HG03565 (cell line): ENCODE measurements around the gene GAA.

Source experiments
- ATAC-seq: cut with Tn5 transposase; IDR thresholded peaks from one replicate; pipeline ENCODE4 v1.9.1; 2021; ENCODE audit warnings: mild to moderate bottlenecking, moderate library complexity; ENCODE audit not compliant: unreplicated experiment

GAA gene

GRCh38 chr17:80115159-80115558 is 13.8 kb downstream of the GAA start:
- ATAC-seq = no peak

- ATAC-seq = no peak
Measured at GRCh38 chr17:80116276-80116920, 15.0 kb downstream of the GAA start.

- ATAC-seq = no peak
Measured at GRCh38 chr17:80116921-80117380, 15.6 kb downstream of the GAA start.

- ATAC-seq = no peak
Measured at GRCh38 chr17:80117491-80118401, 16.4 kb downstream of the GAA start.

GRCh38 chr17:80118601-80119270 is 17.4 kb downstream of the GAA start:
- no peak for ATAC-seq

- ATAC-seq = no peak
Measured at GRCh38 chr17:80119271-80119791, 17.9 kb downstream of the GAA start.

GRCh38 chr17:80119839-80120238 is 18.5 kb downstream of the GAA start:
- no peak for ATAC-seq

- no peak for ATAC-seq
Measured at GRCh38 chr17:80122026-80122575, 20.7 kb downstream of the GAA start.

GRCh38 chr17:80122926-80123505 is 21.6 kb downstream of the GAA start:
- no peak for ATAC-seq

GRCh38 chr17:80123791-80124190 is 22.4 kb downstream of the GAA start:
- no peak for ATAC-seq

- no peak for ATAC-seq
Measured at GRCh38 chr17:80124351-80124981, 23.1 kb downstream of the GAA start.

GRCh38 chr17:80125656-80126448 is 24.5 kb downstream of the GAA start:
- no peak for ATAC-seq

GRCh38 chr17:80126449-80126715 is 25.0 kb downstream of the GAA start:
- ATAC-seq = no peak

- no peak for ATAC-seq
Measured at GRCh38 chr17:80129006-80129565, 27.7 kb downstream of the GAA start.

GRCh38 chr17:80130992-80131391 is 29.6 kb downstream of the GAA start:
- ATAC-seq = no peak

- ATAC-seq = no peak
Measured at GRCh38 chr17:80132906-80133625, 31.7 kb downstream of the GAA start.

- no peak for ATAC-seq
Measured at GRCh38 chr17:80133626-80133970, 32.2 kb downstream of the GAA start.

- no peak for ATAC-seq
Measured at GRCh38 chr17:80137131-80137530, 35.8 kb downstream of the GAA start.
